ENCODE measurements around the gene LTBR. TPM values are rescaled to one million over a fixed set of nuclear protein-coding genes. Genes with fewer than 3 reads are reported as not detected.

LTBR gene
- total RNA-seq, 3 donors from 2014 or later: 114 to 142 (median 135) TPM

DNA sequence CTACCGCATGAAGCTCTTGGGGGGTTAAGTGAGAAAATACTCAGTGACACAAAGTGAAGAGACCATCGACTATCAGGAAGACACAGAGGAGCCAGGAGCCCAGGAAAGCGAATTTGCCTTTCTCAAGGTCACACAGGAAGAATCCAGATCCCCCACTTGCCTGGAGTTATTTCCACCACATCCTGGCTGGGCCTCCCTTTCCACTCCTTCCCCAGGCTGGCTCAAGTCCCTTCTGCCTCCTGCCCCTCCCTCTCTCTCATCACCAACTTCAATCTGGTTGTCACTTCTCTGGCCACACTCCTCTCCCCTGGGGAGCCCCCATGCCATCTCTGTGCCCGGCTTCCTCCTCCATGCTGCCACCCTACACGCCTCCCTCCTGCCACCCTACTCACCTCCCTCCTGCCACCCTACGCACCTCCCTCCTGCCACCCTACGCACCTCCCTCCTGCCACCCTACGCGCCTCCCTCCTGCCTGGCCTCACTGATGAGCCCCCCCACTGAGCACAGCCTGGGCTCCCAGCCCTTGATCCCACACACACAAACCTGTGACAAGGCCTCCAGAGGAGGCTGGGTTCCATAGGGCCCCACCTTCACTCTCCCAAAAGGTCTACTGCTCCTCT is 14.9 kb upstream of the LTBR start:
- DNase-seq (peak in 2 of 3 donors; percentile 43 to 47), ATAC-seq (no peak)
- intact Hi-C loops (cut with DNase I, micrococcal nuclease): no loop called here
- no peaks in the 10 kb centered on the region for H3K36me3 ChIP-seq (ENCODE audit: low read depth)
- H3K9me3 ChIP-seq: no peaks in the 10 kb centered on the region
- H3K4me3 ChIP-seq: no peak overlapping the region
- H3K4me1 ChIP-seq (ENCODE audit: low read depth): peaks cover 42% of the 10 kb centered on the region
- TF ChIP-seq, protein P1, sequence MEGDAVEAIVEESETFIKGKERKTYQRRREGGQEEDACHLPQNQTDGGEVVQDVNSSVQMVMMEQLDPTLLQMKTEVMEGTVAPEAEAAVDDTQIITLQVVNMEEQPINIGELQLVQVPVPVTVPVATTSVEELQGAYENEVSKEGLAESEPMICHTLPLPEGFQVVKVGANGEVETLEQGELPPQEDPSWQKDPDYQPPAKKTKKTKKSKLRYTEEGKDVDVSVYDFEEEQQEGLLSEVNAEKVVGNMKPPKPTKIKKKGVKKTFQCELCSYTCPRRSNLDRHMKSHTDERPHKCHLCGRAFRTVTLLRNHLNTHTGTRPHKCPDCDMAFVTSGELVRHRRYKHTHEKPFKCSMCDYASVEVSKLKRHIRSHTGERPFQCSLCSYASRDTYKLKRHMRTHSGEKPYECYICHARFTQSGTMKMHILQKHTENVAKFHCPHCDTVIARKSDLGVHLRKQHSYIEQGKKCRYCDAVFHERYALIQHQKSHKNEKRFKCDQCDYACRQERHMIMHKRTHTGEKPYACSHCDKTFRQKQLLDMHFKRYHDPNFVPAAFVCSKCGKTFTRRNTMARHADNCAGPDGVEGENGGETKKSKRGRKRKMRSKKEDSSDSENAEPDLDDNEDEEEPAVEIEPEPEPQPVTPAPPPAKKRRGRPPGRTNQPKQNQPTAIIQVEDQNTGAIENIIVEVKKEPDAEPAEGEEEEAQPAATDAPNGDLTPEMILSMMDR (IDR thresholded peaks at IDR 0.05): no peak

DNA sequence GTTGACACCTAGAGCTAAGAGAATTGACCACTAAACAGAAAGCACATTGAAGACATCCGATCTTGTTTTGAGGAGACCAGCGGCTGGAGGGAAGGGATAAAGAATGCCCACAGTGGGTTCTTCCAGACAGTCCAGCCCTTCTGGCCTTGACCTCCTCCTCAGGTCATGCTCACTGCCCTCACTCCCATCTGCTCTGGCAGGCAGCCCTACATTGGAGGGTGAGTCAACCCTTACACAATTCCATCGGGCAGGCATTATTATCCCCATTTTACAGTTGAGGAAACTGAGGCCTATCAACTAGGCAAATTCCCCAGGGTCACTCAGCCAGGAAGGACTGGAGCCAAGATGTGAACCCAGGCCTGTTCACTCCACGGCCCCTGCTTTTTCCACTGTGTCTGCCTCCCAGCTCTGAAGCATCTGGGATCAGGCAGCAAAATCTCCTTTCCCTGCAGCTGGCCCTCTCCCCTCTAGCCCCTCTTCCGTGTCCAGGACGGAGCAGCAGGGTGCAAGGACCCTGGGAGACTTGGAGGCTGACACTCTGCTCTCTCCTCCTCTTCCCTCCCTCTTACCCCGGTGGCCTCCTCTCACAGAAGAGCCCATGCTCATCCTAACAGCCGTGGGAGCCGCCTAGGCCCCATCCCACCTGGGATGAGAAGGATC is 13.9 kb upstream of the LTBR start:
- intact Hi-C loops (cut with DNase I, micrococcal nuclease): no loop called here
- Histone ChIP-seq H3K9me3 (no peaks in the 10 kb centered on the region), H3K4me1 (ENCODE audit: low read depth) (peaks cover 39% of the 10 kb centered on the region), H3K4me3 (no peak overlapping the region), H3K36me3 (ENCODE audit: low read depth) (no peaks in the 10 kb centered on the region)
- ATAC-seq: no peak
- TF ChIP-seq, protein P1 (IDR thresholded peaks at IDR 0.05): no peak
- DNase-seq: peak in 1 of 3 donors; percentile 33

DNA sequence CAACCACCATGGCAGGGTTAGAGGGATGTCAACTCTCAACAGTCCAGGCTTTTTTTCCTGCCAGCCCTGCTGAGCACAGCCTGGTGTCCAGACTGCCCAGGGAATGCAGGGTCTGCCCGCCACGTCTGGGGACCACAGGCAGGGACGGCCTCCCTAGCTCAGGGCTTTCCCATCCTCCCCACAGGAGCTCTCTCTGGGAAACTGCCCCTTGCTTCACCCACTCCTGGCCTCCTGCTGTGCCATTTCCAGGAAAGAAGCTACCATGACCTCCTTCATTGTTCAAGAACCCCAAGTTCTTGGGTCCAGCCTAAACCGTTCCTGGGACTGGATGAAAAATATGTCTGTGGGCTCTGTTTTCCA is 13.4 kb upstream of the LTBR start:
- ATAC-seq: no peak
- Histone ChIP-seq H3K9me3 (no peaks in the 10 kb centered on the region), H3K4me1 (ENCODE audit: low read depth) (peaks cover 43% of the 10 kb centered on the region), H3K36me3 (ENCODE audit: low read depth) (no peaks in the 10 kb centered on the region), H3K4me3 (no peak overlapping the region)
- DNase-seq: peak in 1 of 3 donors; percentile 48
- TF ChIP-seq, protein P1 (IDR thresholded peaks at IDR 0.05): no peak
- intact Hi-C loops (cut with DNase I, micrococcal nuclease): no loop called here

DNA sequence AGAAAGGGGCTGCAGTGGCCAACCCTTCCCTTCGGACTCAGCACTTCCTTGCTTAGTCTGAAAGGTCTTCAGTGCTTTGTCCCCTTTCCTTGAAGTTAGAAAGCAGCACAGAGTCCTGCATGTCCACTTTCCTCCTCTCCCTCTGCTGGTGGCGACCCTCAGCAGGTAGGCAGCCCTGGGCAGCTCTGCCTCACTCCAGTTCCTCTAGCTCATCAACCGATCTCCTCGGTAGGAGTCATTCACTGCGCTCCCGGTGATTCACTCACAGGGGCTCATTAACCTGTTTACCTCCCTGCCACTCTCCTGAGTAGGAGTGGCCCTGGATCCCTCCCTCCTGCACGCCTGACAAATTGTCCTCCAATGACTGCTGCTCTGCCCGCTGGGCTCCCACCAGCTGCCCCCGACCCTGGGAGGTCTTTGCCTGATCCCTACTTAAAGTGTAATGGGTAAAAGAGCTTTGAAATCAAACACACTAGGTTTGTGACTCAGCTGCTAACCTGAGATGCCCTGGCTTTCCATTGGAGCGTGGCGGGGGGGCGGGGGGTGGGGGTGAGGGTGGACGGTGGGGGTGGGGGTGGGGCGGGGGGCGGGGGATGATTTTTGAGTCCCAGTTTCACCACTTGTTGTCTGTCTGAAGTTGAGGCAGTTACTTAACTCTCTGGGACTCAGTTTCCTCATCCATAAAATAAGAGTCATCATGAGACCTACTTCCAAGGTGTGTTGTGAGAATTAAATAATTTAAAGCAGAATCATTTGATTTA is 12.8 kb upstream of the LTBR start:
- Histone ChIP-seq H3K4me3 (no peak overlapping the region), H3K36me3 (ENCODE audit: low read depth) (no peaks in the 10 kb centered on the region), H3K9me3 (no peaks in the 10 kb centered on the region), H3K4me1 (ENCODE audit: low read depth) (peaks cover 49% of the 10 kb centered on the region)
- DNase-seq: peak; percentile 78 to 85 (median 80)
- intact Hi-C loops (cut with DNase I, micrococcal nuclease): no loop called here
- TF ChIP-seq, protein P1 (IDR thresholded peaks at IDR 0.05): no peak
- ATAC-seq: peak; percentile 60

DNA sequence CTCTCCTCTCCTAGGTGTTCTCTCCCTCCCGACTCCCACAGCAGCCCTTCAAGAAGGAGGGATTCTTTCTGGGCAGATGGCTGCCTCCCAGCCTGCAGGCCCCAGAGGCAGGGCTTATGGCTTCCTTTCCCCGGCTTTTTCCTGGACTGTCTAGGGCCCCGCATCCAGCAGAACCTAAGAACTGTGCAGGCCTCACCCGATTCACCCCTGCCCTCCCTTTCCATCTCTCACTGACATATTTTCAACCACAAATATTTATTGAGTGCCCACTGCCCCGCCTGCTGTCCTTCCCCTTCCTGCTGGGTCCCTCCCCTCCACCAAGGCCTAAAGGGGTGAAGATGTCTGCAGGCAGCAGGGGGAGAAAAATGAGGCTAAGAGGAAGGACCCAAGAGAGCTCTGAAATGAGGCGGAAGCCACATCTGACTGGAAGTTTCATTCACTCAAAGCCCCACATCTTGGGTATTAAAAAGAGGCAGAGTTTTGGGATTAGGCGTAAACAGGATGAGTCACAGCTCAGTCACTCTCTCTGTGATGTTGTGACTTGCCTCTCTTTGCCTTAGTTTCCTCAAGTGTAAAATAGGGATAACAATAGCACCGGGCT is 11.5 kb upstream of the LTBR start:
- intact Hi-C loops (cut with DNase I, micrococcal nuclease): no loop called here
- ATAC-seq (peak; percentile 1), DNase-seq (peak in 1 of 3 donors; percentile 56)
- TF ChIP-seq, protein P1 (IDR thresholded peaks at IDR 0.05): no peak
- Histone ChIP-seq H3K4me3 (no peak overlapping the region), H3K9me3 (no peaks in the 10 kb centered on the region), H3K4me1 (ENCODE audit: low read depth) (peaks cover 59% of the 10 kb centered on the region), H3K36me3 (ENCODE audit: low read depth) (no peaks in the 10 kb centered on the region)
